GM04503 (cell line): ENCODE data around the gene PPIP5K2.
"Not testable (repeated sequence)": the region's sequence is repeated elsewhere in the genome, so short reads cannot be mapped to it uniquely, and the experiment has no call there.

Source experiments
- DNase-seq: peaks from one replicate; pipeline ENCODE4 v3.0.0-alpha.2; 2012; ENCODE audit warnings: low read depth

Gene PPIP5K2

DNA sequence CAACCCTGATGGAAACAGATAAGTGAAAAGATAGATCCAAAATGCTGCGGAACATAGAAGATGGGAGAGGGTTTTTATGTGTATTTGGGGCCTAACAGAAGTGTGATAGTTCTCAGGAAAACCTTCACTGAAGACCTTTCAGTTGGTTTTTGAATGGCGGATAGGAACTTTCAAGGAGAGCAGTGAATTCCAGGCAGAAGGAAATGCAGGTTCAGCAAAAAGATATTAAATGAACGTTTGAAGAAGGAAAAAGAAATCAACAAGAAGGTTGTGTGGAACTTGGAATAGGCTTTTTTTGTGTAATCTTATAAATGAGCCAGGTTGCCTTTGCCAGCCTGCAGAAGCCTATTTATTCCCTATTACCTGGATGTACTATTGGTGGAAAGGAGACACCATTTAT is 2.1 kb downstream of the PPIP5K2 start:
- DNase-seq: no peak

DNA sequence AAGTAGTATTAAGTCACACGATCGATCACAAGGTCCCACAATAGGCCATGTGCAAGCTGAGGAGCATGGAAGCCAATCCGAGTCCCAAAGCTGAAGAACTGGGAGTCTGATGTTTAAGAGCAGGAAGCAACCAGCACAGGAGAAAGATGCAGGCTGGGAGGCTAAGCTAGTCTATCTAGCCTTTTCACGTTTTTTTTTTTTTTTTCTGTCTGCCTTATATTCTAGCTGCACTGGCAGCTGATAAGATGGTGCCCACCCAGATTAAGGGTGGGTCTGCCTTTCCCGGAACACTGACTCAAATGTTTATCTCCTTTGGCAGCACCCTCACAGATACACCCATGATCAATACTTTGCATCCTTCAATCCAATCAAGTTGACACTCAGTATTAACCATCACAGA is 6.5 kb downstream of the PPIP5K2 start:
- no peak for DNase-seq

DNA sequence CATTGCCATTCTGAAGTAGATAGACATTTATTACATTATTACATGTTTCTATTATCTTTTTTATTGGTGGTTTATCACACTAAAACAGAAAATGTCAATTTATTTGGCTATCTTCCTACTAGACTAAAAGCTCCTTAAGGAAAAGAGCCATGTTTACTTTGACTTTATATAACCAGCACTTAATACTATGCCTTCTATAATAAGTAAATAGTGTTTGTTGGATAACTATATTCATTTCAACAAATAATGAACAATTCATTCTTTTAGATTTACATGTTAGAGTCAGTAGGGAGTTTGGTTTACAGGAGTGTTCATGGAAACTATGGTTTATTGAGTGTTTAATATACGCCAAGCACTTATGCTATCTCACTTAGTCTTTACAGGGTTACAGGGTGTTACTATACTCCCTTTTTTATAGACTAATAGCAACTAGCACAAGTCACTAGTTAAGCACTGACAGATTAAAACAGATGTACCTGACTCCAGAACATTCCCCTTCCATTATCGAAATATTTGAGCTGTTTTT is 7.3 kb downstream of the PPIP5K2 start:
- DNase-seq: no peak

DNA sequence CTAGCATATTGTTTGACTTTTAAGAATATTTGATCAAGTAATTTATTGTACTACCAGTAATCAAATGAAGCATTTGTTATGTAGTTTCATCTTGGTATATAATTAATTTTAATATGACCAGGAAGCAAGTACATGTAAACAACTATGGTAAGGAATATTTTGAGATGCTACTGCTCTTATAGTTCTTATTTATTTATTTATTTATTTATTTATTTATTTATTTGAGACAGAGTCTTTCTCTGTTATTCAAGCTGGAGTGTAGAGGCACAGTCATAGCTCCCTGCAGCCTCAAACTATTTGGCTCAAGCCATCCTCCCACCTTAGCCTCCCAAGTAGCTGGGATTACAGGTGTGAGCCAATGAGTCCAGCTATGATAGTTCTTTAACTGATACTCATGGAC is 8.1 kb downstream of the PPIP5K2 start:
- DNase-seq: no peak

DNA sequence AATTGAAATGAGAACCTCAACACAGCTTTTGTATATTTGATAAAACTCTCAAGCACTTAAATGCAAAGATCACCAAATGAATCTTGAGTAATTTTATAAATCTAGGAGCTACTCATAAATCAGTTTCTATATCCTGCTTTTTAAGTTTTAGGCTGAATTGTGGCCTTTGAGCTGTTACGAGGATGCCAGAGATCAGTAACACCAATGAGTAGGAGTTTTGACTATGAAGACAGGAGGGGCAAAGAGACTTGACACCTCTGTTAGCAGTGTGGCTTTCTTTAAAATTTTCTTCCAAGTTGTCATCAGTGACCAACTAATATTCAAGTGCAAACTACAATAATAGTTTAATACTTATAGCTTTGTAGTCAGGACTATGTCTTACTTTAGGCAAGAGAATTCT is 12.6 kb downstream of the PPIP5K2 start:
- no peak for DNase-seq

DNA sequence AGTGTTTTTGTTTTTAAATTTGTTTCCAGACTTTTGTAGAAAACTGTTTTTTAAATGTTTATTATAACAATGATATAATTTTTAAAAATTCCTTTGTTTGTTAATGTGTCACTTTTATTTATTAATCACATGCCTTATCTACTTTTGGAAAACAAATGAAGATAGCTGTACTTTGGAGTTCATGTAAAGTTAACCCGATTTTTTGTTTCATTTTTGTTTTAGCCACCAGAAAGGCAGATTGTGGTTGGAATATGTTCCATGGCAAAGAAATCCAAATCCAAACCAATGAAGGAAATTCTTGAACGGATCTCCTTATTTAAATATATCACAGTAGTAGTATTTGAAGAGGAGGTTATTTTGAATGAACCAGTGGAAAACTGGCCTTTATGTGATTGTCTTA is 13.1 kb downstream of the PPIP5K2 start:
- DNase-seq: no peak

DNA sequence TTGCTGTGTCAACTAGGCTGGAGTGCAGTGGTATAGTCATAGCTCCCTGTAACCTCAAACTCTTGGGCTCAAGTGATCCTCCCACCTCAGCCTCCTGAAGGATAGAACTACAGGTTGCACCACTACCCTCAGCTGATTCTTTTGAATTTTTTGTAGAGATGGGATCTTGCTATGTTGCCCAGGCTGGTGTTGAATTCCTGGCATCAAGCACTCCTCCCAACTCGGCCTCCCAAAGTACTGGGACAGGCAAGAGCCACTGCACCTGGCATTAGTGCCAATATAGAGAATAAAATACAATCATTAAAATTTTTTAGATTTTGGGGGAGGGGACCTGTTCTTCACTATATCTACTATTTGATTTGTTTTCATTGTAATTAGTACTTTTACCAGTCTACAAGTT is 15.4 kb downstream of the PPIP5K2 start:
- DNase-seq: no peak

DNA sequence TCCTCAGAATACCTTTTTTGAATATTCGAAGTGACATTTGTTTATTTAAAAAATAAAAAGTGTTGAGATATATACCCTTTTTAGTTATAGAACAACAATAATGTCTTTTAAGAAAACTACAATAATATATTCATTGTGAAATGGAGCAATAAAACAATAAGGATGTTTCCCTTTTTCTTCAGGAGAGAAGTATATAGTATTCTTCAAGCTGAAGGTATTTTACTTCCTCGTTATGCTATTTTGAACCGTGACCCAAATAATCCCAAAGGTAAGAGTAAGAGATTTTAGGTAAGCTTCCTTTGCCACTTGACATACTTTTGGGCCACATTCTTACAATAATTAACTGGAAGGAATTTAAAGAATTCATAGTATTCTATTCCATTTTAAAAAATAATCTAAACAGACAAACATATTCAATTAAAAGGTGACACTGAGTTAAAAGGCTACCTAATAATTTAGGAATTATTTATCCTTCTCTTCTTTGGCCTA is 18.1 kb downstream of the PPIP5K2 start:
- no peak for DNase-seq

DNA sequence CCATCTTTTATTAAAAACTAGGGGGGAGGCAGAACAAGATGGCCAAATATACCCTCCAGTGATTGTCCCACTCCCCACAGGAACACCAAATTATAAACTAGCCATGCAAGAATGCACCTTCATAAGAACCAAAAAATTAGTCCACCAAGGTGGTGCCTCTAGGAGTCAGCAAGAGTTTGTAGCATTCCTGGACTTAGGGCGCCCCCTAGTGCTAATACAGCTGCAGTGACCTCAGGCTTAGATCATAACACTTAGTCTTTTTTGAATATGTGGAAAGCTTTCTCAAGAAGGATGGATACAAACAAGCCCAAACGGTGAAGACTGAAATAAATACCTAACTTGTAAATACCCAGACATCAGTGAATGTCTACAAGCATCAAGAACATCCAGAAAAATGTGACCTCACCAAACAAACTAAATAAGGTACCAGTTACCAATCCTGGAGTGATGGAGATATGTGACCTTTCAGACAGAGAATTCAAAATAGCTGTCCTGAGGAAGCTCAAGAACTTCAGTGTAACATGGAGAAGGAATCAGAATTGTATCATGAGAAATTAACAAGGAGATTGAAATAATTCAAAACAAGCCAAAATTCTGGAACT is 19.3 kb downstream of the PPIP5K2 start:
- DNase-seq: no peak

DNA sequence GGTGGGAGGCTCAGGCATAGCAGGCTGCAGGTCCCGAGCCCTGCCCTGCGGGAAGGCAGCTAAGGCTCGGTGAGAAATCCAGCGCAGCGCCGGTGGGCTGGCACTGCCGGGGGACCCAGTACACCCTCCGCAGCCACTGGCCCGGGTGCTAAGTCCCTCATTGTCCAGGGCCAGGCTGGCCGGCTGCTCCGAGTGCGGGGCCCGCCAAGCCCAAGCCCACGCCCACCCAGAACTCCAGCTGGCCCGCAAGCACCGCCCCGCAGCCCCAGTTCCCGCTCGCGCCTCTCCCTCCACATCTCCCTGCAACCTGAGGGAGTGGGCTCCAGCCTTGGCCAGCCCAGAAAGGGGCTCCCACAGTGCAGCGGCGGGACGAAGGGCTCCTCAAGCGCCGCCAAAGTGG is 22.0 kb downstream of the PPIP5K2 start:
- not testable (repeated sequence) for DNase-seq

DNA sequence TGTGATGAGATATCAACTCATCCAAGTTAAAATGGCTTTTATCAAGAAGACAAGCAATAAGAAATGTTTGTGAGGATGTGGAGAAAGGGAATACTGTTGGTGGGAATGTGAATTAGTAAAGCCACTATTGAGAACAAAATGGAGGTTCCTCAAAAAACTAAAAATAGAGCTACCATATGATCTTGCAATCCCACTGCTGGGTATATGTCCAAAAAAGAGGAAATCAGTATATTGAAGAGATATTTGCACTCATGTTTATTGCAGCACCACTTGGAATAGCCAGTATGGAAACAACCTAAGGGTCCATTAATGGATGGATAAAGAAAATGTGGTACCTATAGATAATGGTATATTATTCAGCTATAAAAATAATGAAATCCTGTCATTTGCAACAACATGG is 25.1 kb downstream of the PPIP5K2 start:
- DNase-seq: no peak

DNA sequence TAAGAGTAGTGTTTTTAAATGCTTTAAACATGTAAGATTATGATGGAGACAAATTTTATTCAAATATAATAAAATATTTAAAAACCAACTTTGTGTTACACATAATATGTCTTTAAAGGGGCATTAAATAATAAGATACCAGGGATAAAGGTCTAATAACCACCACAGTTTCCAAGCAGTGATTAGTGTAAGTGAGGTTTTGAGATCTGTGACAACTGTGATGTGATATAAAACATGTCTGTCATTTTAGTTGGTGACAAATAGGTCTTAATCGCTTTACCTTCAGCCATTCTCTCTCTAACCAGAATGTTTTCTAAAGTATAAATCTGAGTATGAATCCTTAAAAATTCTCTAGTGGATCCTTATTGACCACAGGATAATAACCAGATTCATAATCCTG is 28.1 kb downstream of the PPIP5K2 start:
- no peak for DNase-seq

DNA sequence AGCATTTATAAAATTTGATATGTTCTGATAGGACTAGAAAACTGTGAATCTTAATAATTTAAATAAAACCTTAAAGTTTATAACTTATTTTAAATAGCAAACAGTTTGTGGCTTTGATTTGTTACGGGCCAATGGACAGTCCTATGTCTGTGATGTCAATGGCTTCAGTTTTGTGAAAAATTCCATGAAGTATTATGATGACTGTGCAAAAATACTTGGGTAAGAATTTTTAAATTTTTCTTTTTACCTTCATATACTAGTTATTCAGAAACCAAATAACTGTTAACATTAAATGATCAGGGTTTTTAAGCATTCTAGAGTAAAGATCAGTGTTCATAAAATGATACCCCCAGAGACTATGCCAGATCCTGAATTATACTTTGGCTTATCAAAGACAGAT is 31.1 kb downstream of the PPIP5K2 start:
- no peak for DNase-seq

DNA sequence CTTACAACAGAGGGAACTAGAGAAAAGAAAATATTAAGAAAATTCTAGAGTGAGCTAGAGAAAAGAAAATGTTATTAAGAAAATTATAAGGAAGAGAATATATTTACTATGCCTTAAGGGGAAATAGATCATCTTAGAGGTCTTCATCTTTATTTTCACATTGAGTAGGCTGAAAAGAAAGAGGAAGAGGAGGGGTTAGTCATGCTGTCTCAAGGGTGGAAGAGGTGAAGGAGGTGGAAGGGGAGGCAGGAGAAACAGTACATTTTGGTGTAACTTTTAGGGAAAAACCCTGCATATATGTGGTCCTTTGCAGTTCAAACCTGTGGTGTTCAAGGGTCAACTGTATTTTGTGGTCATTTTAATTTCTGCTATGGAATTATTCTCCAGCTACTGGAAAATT is 46.6 kb downstream of the PPIP5K2 start:
- no peak for DNase-seq

DNA sequence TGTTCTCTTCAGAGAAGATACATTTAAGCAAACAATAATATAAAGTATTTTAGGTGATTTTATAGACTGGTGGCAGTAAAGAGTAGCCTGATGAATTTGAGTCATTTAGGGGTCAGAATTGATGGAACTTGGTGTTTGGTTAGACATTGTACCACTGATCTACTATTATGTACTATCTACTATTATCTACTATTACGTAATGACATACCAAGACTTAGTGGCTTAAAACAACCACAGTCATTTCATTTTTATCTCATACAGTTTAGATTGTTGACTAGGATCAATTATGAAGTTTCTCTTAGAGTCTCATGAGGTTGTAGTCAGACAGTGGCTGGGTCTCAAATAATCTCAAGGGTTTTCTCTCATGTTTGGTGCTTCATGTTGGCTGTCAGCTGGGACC is 54.0 kb downstream of the PPIP5K2 start:
- DNase-seq: no peak

DNA sequence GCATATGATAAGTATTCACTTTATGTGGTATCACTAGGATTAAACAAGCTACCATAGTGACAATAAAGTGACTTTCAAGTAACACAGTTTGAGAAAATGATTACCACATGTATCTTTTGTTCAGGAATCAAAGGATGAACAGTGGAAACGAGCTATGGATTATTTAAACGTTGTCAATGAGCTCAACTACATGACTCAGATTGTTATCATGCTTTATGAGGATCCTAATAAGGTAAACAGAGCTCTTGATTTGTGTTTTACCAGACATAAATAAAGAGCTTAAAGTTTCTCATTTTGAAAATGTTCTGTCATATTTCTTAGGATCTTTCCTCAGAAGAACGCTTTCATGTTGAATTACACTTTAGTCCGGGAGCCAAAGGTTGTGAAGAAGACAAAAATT is 57.4 kb downstream of the PPIP5K2 start:
- no peak for DNase-seq

DNA sequence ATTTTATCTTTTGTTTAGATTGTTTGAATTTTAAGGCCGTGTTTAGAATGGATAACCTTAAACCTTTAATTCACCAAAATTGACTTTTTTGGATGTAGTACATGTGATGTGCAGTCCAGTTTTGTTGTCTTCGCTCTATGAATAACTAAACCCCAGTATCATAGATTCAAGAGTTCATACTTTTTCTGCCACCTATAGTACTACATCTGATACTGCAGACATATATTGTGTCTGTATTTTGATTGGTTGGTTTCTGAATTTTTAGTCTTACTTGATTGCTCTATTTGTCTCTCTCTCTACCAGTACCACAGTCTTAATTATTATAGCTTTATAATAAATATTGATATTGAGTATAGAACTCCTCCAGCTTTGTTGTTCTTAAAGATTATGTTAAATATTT is 58.1 kb downstream of the PPIP5K2 start:
- DNase-seq: no peak

DNA sequence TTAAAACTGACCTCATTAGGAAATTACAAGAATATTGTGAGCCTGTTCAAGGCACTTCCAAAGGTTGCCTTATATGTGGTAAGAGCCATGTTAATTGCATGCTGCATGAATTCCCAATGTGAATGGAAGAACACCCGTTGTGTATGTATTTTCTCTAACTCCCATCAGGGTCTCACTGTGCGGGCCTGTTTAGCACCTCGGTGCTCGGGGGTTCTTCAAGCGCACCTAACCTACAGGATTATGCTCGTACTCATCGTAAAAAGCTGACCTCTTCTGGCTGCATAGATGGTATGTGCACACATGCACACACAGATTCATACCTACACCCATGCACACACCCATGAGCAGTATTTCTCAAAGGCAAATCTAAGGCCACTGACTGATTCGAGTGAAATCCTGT is 66.1 kb downstream of the PPIP5K2 start:
- DNase-seq: no peak

DNA sequence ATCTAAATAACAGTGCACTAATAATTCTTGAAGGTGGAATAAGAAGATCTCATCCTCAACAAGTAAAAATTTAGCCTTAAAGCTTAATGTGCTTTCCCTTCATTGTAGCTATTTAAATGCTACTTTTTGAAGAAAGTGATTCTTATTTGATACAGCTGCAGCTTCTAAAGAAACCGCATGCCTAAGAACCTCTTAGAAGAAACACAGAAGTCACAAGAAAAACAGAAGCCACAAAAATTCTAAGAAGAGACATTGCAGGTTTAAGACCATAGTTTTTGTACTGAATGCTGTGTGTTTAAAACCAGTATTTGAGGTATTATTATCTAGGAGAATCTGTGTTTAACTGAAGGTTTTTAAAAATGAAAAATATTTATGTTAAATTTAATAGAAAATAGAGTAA is 68.3 kb downstream of the PPIP5K2 start:
- DNase-seq: no peak

DNA sequence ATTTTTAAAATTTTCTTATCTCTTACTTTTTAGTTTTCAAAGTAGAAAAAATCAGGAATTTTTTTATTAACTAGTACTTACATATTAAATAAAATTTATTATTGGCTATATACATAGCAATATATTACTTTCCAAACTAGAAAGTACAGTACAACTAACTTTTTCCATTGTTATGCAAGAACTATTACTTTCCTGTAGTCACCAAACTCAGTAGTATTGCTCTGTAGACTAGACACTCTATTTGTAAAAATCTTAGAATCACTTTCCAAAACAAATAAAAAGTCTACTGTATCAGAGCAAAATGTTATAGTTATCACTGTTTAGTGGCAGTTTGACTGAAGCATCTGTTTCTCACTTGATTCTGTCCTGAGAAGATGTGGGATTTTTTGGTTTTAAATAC is 83.1 kb downstream of the PPIP5K2 start:
- no peak for DNase-seq

DNA sequence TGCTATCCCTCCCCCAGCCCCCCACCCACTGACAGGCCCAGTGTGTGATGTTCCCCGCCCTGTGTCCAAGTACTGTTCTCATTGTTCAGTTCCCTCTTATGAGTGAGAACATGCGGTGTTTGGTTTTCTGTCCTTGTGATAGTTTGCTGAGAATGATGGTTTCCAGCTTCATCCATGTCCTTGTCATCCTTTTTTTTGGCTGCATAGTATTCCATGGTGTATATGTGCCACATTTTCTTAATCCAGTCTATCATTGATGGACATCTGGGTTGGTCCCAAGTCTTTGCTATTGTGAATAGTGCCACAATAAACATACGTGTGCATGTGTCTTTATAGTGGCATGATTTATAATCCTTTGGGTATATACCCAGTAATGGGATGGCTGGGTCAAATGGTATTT is 84.9 kb downstream of the PPIP5K2 start:
- not testable (repeated sequence) for DNase-seq

DNA sequence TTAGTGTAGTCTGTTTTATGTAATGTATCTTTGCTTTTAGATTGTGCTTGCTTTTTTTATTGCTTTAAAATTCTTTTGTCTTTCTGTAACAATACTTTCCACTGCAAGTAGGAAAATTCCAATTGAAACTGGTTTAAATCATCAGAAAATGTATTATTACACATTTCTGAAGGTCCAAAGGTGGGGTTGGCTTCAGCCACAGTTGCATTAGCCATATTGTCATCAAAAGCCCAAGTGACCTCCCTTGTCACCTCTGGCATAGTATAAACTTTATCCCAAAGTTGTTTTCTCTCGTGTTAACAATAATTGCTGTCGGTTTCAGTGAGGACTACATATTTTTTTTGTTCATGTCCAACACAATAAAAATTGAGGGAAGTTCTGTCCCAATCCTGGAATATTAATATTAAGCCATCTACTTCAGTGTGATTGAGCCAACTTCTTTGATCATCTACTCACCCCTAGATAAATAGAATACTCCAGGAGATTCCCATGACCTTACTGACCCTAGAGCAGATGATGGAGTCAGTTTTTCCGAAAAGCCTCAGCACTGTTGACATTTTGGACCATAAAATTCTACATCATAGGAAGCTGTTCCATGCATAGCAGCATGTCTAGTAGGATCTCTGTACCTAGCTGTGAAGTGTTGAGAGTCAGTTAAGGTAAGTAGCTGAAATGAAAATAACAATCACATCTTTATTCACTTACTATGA is 86.0 kb downstream of the PPIP5K2 start:
- DNase-seq: no peak

DNA sequence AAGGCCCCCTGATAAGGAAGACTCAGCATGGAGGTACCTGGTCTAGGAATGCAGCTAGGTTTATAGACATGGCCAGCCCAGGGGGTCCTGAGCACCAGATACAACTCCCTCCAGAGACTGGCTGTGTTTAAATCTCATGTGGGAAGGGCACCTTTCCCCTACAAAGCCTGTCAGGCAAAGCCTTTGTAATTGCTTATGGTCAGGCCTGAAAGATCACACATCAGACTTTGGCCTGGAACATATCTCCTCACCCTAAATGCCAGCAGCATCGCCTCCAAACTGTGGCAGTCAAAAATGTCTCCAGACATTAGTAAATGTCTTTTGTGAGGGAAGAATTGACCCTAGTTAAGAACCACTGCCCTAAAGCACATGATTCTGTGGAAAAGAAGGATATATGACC is 86.9 kb downstream of the PPIP5K2 start:
- DNase-seq: no peak

DNA sequence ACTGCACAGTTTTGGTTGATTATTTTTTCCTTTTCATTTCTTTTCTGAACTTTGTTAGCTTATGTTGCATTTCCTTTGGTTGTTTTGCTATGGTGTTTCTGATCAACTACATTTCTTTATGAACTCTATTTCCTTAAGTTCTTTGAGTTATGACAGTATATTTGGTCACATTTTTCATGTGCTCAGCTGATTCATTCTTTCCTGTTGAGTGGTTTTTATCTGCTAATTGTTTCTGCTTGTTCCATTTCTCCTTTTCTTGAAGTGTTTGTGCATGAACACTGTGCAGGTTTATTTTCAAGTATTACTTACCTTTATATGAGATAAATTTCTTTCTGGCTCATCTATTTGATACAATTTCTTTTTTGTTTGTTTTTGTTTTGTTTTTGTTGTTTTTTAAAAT is 87.6 kb downstream of the PPIP5K2 start:
- DNase-seq: no peak
